Measurements from ENCODE around the gene RCC2.
"Not testable (repeated sequence)": the region's sequence is repeated elsewhere in the genome, so short reads cannot be mapped to it uniquely, and the experiment has no call there.

The RCC2 gene

GRCh38 chr1:17439250-17440073, at the start of gene RCC2:
Gene RCC2 (minus strand): TSS chr1:17439677. CDS start chr1:17438514, 1,163 bp downstream.
- DNase-seq, result peak; percentile 93

GRCh38 chr1:17486242-17486641, 46.8 kb upstream of the RCC2 start:
- DNase-seq, result no peak

GRCh38 chr1:17485281-17485680, 45.8 kb upstream of the RCC2 start:
- DNase-seq, result peak; percentile 50

GRCh38 chr1:17481981-17482380, 42.5 kb upstream of the RCC2 start:
- DNase-seq, result not testable (repeated sequence)

- DNase-seq, result no peak
Measured at GRCh38 chr1:17480846-17481245, 41.4 kb upstream of the RCC2 start.

GRCh38 chr1:17475752-17476151, 36.3 kb upstream of the RCC2 start:
- DNase-seq, result peak; percentile 14

GRCh38 chr1:17474836-17475555, 35.5 kb upstream of the RCC2 start:
- not testable (repeated sequence) for DNase-seq

GRCh38 chr1:17472814-17473213, 33.3 kb upstream of the RCC2 start:
- DNase-seq, result no peak

GRCh38 chr1:17471393-17471792, 31.9 kb upstream of the RCC2 start:
- no peak for DNase-seq

GRCh38 chr1:17470021-17470799, 30.7 kb upstream of the RCC2 start:
- DNase-seq, result no peak

- DNase-seq, result not testable (repeated sequence)
Measured at GRCh38 chr1:17468357-17469265, 29.1 kb upstream of the RCC2 start.

GRCh38 chr1:17466359-17466758, 26.9 kb upstream of the RCC2 start:
- DNase-seq, result no peak

- DNase-seq, result no peak
Measured at GRCh38 chr1:17465228-17465627, 25.8 kb upstream of the RCC2 start.

- DNase-seq, result no peak
Measured at GRCh38 chr1:17463991-17464390, 24.5 kb upstream of the RCC2 start.

- DNase-seq, result no peak
Measured at GRCh38 chr1:17462669-17463068, 23.2 kb upstream of the RCC2 start.

- peak; percentile 78 for DNase-seq
Measured at GRCh38 chr1:17460219-17460618, 20.7 kb upstream of the RCC2 start.

GRCh38 chr1:17458794-17459193, 19.3 kb upstream of the RCC2 start:
- DNase-seq, result no peak

GRCh38 chr1:17452686-17453085, 13.2 kb upstream of the RCC2 start:
- no peak for DNase-seq

GRCh38 chr1:17452203-17452602, 12.7 kb upstream of the RCC2 start:
- peak; percentile 24 for DNase-seq

- no peak for DNase-seq
Measured at GRCh38 chr1:17451731-17452130, 12.3 kb upstream of the RCC2 start.

- DNase-seq, result no peak
Measured at GRCh38 chr1:17447501-17447992, 8.1 kb upstream of the RCC2 start.

- DNase-seq, result no peak
Measured at GRCh38 chr1:17442841-17443240, 3.4 kb upstream of the RCC2 start.

All from DMS53 (cell line).